B cell (primary cell): ENCODE results near the gene DGCR2. TPM values are rescaled to one million over a fixed set of nuclear protein-coding genes. Genes with fewer than 3 reads are reported as not detected.
"Not testable (repeated sequence)": the region's sequence is repeated elsewhere in the genome, so short reads cannot be mapped to it uniquely, and the experiment has no call there.

Source experiments
- ATAC-seq: fragments of 200-7000 bp; cut with Tn5 transposase; one replicate; pipeline ENCODE4 v1.10.0; 2021; ENCODE audit warnings: low read depth, mild to moderate bottlenecking, moderate number of reproducible peaks, moderate library complexity
- CTCF ChIA-PET: fragments of 350-600 bp; sonication (Branson Sonifier 250); formaldehyde crosslinking; loops from one replicate; lab custom pipeline; 2021; ENCODE audit warnings: antibody characterized with exemption, inconsistent platforms; lab: Charles Lee
- POLR2A ChIA-PET: fragments of 350-600 bp; sonication (Branson Sonifier 250); formaldehyde crosslinking; loops from one replicate; lab custom pipeline; 2021; ENCODE audit warnings: antibody characterized with exemption; lab: Charles Lee
- DNase-seq: peaks from one replicate; pipeline ENCODE4 v3.0.0; 2013
- H2AFZ ChIP-seq: 2 replicates; pipeline ENCODE4 v1.6.1; 2012; ENCODE audit warnings: mild to moderate bottlenecking, low read depth, low read length; ENCODE audit not compliant: insufficient read depth, poor library complexity, severe bottlenecking
- H3K27ac ChIP-seq, 2 donors: 1 replicate in 1 of 2; 2 replicates in 1 of 2; pipeline ENCODE4 v1.5.1; 2012 to 2013; ENCODE audit warnings: low read length in 2 of 2, mild to moderate bottlenecking in 2 of 2, moderate library complexity in 1 of 2
- H3K27me3 ChIP-seq, 4 experiments: fragments of 200-600 bp in 1 of 4; sonication (generic) in 1 of 4; replicated peaks in 1 of 4; 1 replicate in 2 of 4; 2 replicates in 2 of 4; pipeline versions ENCODE4 v1.6.1 to v1.7.0; 2013 to 2016; ENCODE audit warnings: low read length in 3 of 4, mild to moderate bottlenecking in 2 of 4, mixed read lengths in 1 of 4, moderate library complexity in 1 of 4; ENCODE audit not compliant: insufficient read depth in 4 of 4, control insufficient read depth in 3 of 4; ENCODE audit errors: control extremely low read depth in 1 of 4
- H3K36me3 ChIP-seq, 2 experiments: replicated peaks in 1 of 2; 1 replicate in 1 of 2; 2 replicates in 1 of 2; pipeline versions ENCODE4 v1.6.1 to v1.7.1; 2013; ENCODE audit warnings: low read length in 1 of 2; ENCODE audit not compliant: insufficient read depth in 2 of 2, control insufficient read depth in 1 of 2; ENCODE audit errors: control extremely low read depth in 1 of 2, extremely low read depth in 1 of 2
- H3K4me1 ChIP-seq, 2 donors: fragments of 200-600 bp in 1 of 2; sonication (generic) in 1 of 2; 1 replicate in 1 of 2; 2 replicates in 1 of 2; pipeline versions ENCODE4 v1.5.1 to v1.6.1; 2013 to 2017; ENCODE audit warnings: low read length in 2 of 2; ENCODE audit not compliant: control insufficient read depth in 2 of 2, insufficient read depth in 2 of 2
- H3K4me2 ChIP-seq: replicated peaks from 2 replicates; pipeline ENCODE3; 2012; ENCODE audit warnings: mild to moderate bottlenecking, low read depth, low read length; ENCODE audit not compliant: poor library complexity, severe bottlenecking
- H3K4me3 ChIP-seq, 5 experiments: fragments of 200-600 bp in 1 of 5; sonication (generic) in 1 of 5; 1 replicate in 3 of 5; 2 replicates in 2 of 5; pipeline versions ENCODE4 v1.5.1 to v1.7.0; 2011 to 2016; ENCODE audit warnings: low read length in 4 of 5, mild to moderate bottlenecking in 4 of 5, low read depth in 2 of 5, control low read depth in 1 of 5, moderate library complexity in 1 of 5; ENCODE audit not compliant: insufficient read depth in 1 of 5; ENCODE audit errors: control extremely low read depth in 1 of 5, extremely low read depth in 1 of 5
- H3K79me2 ChIP-seq: fragments of 200-600 bp; sonication (generic); one replicate; pipeline ENCODE4 v1.6.0; 2016; ENCODE audit warnings: low read length; ENCODE audit not compliant: control insufficient read depth, insufficient read depth
- H3K9ac ChIP-seq: fragments of 200-600 bp; sonication (generic); 2 replicates; pipeline ENCODE4 v1.6.1; 2017; ENCODE audit warnings: mild to moderate bottlenecking, low read length, moderate library complexity
- H3K9me3 ChIP-seq, 3 donors: one replicate each; pipeline versions ENCODE4 v1.6.1 to v1.7.1; 2013; ENCODE audit warnings: low read length in 2 of 3; ENCODE audit not compliant: control insufficient read depth in 2 of 3, insufficient read depth in 1 of 3; ENCODE audit errors: control extremely low read depth in 1 of 3
- H4K20me1 ChIP-seq: 2 replicates; pipeline ENCODE4 v1.6.0; 2012; ENCODE audit warnings: mild to moderate bottlenecking, low read length; ENCODE audit not compliant: insufficient read depth, control insufficient read depth, poor library complexity, severe bottlenecking
- H3K27ac Mint-ChIP-seq: one replicate; pipeline ENCODE4 v1.8.0; 2021; ENCODE audit warnings: mixed read lengths
- H3K27me3 Mint-ChIP-seq: one replicate; pipeline ENCODE4 v1.8.0; 2021; ENCODE audit warnings: mixed read lengths
- H3K4me1 Mint-ChIP-seq: one replicate; pipeline ENCODE4 v1.8.0; 2021; ENCODE audit warnings: mixed read lengths
- H3K4me3 Mint-ChIP-seq: one replicate; pipeline ENCODE4 v1.8.0; 2021; ENCODE audit warnings: mixed read lengths
- H3K9me3 Mint-ChIP-seq: one replicate; pipeline ENCODE4 v1.8.0; 2022; ENCODE audit warnings: mixed read lengths; ENCODE audit not compliant: insufficient read depth
- WGBS: methylation state at CpG from one replicate; pipeline ENCODE4 v1.1.5; 2013; ENCODE audit warnings: missing lambda C conversion rate; ENCODE audit not compliant: insufficient coverage; 5-methylcytosine and 5-hydroxymethylcytosine counted together
- intact Hi-C: fragments of 100-400 bp; cut with micrococcal nuclease; formaldehyde crosslinking; loops from one replicate; pipeline ENCODE4 v1.10.0; 2022
- polyA plus RNA-seq: library from polyadenylated mRNA; depleted of rRNA; stranded (reverse); fragments of >200 nt; gene quantifications from 2 replicates; pipeline ENCODE4 v1.2.3, GENCODE V29; 2012
- total RNA-seq, 2 donors: library from RNA; stranded (reverse); fragments of 120-200 nt in 1 of 2; gene quantifications; 1 replicate in 1 of 2; 2 replicates in 1 of 2; pipeline versions ENCODE4 v1.2.3 to v1.2.4, GENCODE V29; 2013 to 2022

The DGCR2 gene
- total and polyA plus RNA-seq, 2 donors (not counting 1 experiment from before 2014, with no cell fraction given), result 28.8 to 49.5 TPM

GRCh38 chr22:19034724-19035120 is 87.5 kb downstream of the DGCR2 start:
- H3K9me3 Mint-ChIP-seq, H3K9ac ChIP-seq, H3K4me2 ChIP-seq, ATAC-seq, intact Hi-C loops, H2AFZ ChIP-seq, CTCF ChIA-PET, H4K20me1 ChIP-seq, POLR2A ChIA-PET, H3K79me2 ChIP-seq, H3K4me3 ChIP-seq, H3K27me3 Mint-ChIP-seq, H3K27ac Mint-ChIP-seq, H3K4me1 Mint-ChIP-seq, H3K9me3 ChIP-seq, H3K4me3 Mint-ChIP-seq, H3K4me1 ChIP-seq, DNase-seq, H3K27me3 ChIP-seq, H3K27ac ChIP-seq: not testable (repeated sequence)
- H3K36me3 ChIP-seq, result peaks cover 0 to 22% of the 10 kb centered on the region in 2 experiments
- WGBS, result 67% methylated on average over 3 of the region's 12 CpGs

GRCh38 chr22:19034031-19034723 is 88.0 kb downstream of the DGCR2 start:
- H3K4me3 Mint-ChIP-seq, H3K27ac Mint-ChIP-seq, POLR2A ChIA-PET, H3K27me3 Mint-ChIP-seq, intact Hi-C loops, DNase-seq, H3K4me1 ChIP-seq, H3K79me2 ChIP-seq, H3K9me3 Mint-ChIP-seq, H4K20me1 ChIP-seq, H3K27me3 ChIP-seq, H3K9me3 ChIP-seq, H3K9ac ChIP-seq, CTCF ChIA-PET, ATAC-seq, H3K4me2 ChIP-seq, H2AFZ ChIP-seq, H3K4me1 Mint-ChIP-seq, H3K4me3 ChIP-seq, H3K27ac ChIP-seq: not testable (repeated sequence)
- no CpG with 5 or more reads among the region's 6 CpGs for WGBS
- H3K36me3 ChIP-seq, result peaks cover 0 to 17% of the 10 kb centered on the region in 2 experiments

- H3K4me1 ChIP-seq, DNase-seq, H3K9me3 ChIP-seq, CTCF ChIA-PET, H3K4me3 Mint-ChIP-seq, H3K79me2 ChIP-seq, H2AFZ ChIP-seq, H3K27ac Mint-ChIP-seq, POLR2A ChIA-PET, H3K9ac ChIP-seq, H3K27ac ChIP-seq, H3K4me3 ChIP-seq, H3K9me3 Mint-ChIP-seq, H3K4me2 ChIP-seq, H3K27me3 ChIP-seq, ATAC-seq, intact Hi-C loops, H4K20me1 ChIP-seq: not testable (repeated sequence)
- WGBS, result 90% methylated on average over 2 of the region's 5 CpGs
- Mint-ChIP-seq H3K4me1 (peaks cover 10% of the 10 kb centered on the region), H3K27me3 (peaks cover 10% of the 10 kb centered on the region)
- peaks cover 0 to 10% of the 10 kb centered on the region in 2 experiments for H3K36me3 ChIP-seq
These were observed 88.7 kb downstream of the DGCR2 start for GRCh38 chr22:19033568-19033905.

GRCh38 chr22:19032898-19033567 is 89.2 kb downstream of the DGCR2 start:
- ATAC-seq, result not testable (repeated sequence)

More at GRCh38 chr22:19032898-19033567, 89.2 kb downstream of the DGCR2 start:
- H3K4me2 ChIP-seq, H3K79me2 ChIP-seq, H3K9me3 ChIP-seq, intact Hi-C loops, CTCF ChIA-PET, H3K4me1 ChIP-seq, H3K9ac ChIP-seq, H3K36me3 ChIP-seq, H3K27ac Mint-ChIP-seq, H3K4me3 Mint-ChIP-seq, H4K20me1 ChIP-seq, DNase-seq, H3K27ac ChIP-seq, H2AFZ ChIP-seq, H3K9me3 Mint-ChIP-seq, POLR2A ChIA-PET, H3K4me3 ChIP-seq: not testable (repeated sequence)
- peaks cover 10% of the 10 kb centered on the region for H3K4me1 Mint-ChIP-seq
- H3K27me3 Mint-ChIP-seq, result peaks cover 10% of the 10 kb centered on the region
- H3K27me3 ChIP-seq, result peaks cover 0 to 13% (median 0%) of the 10 kb centered on the region in 4 experiments
- 79% methylated on average over 7 of the region's 14 CpGs for WGBS
